ENCODE data around the gene KMT2B.

DNA sequence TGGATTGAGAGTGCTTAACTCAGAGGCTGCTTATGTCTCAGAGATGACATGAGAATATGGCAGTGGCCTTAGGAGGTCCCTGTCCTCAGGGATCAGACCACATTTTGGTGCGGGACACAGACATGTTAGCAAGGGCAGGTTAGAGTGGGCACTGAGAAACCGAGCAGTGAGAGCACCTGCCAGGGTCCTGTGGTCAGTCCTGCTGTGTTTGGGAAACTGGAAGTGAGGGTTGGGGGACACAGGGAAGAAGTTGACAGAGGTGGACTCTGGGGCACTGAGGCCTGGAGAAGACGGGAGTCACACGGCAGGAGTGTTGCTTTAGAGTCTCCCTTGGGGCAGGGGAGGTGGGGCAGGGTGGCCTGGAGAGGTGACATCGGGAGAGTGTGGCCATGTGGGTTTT, 17.1 kb downstream of the KMT2B start:
- no peak for TF ChIP-seq CTCF (IDR thresholded peaks at IDR 0.05)
- no peak for TF ChIP-seq POLR2A (IDR thresholded peaks at IDR 0.05)
